ENCODE data around the gene KCNT1. TPM values are rescaled to one million over a fixed set of nuclear protein-coding genes. Genes with fewer than 3 reads are reported as not detected.

Gene KCNT1
- total and polyA plus RNA-seq, 8 donors, result 0.05 to 1.1 (median 0.11) TPM

- no peaks in the 10 kb centered on the region for H3K9me3 ChIP-seq
- H3K27ac ChIP-seq, result no peak overlapping the region
- H3K4me3 ChIP-seq, result no peak overlapping the region
- no peaks in the 10 kb centered on the region for H3K27me3 ChIP-seq
- 59 to 70% methylated on average over 14 of the region's 14 CpGs for WGBS, 2 donors
- no peak for DNase-seq
- FAIRE-seq, result no peak
- no peaks in the 10 kb centered on the region for H3K36me3 ChIP-seq
- ATAC-seq, result no peak
- TF ChIP-seq CTCF (IDR thresholded peaks at IDR 0.05), result no peak
- no peaks in the 10 kb centered on the region for H3K4me1 ChIP-seq
- intact Hi-C loops (cut with DNase I), result no loop called here
These were observed 51.6 kb downstream of the KCNT1 start for GRCh38 chr9:135753391-135754105.

- H3K27me3 ChIP-seq, result no peaks in the 10 kb centered on the region
- no peak for TF ChIP-seq CTCF (IDR thresholded peaks at IDR 0.05)
- H3K4me3 ChIP-seq, result no peak overlapping the region
- no peaks in the 10 kb centered on the region for H3K4me1 ChIP-seq
- FAIRE-seq (no peak), DNase-seq (no peak), ATAC-seq (no peak)
- no peak overlapping the region for H3K27ac ChIP-seq
- H3K36me3 ChIP-seq, result no peaks in the 10 kb centered on the region
- intact Hi-C loops (cut with DNase I), result no loop called here
- H3K9me3 ChIP-seq, result no peaks in the 10 kb centered on the region
- 76% methylated on average over 10 of the region's 10 CpGs for WGBS, 2 donors
These were observed 54.6 kb downstream of the KCNT1 start for GRCh38 chr9:135756576-135756975.

GRCh38 chr9:135757356-135757755 is 55.4 kb downstream of the KCNT1 start:
- no peak overlapping the region for H3K27ac ChIP-seq
- intact Hi-C loops (cut with DNase I), result no loop called here
- H3K36me3 ChIP-seq, result no peaks in the 10 kb centered on the region
- WGBS, 2 donors, result 58 to 65% methylated on average over 14 of the region's 14 CpGs
- TF ChIP-seq CTCF (IDR thresholded peaks at IDR 0.05), result no peak
- ATAC-seq, result no peak
- no peak overlapping the region for H3K4me3 ChIP-seq
- no peak for DNase-seq
- H3K4me1 ChIP-seq, result no peaks in the 10 kb centered on the region
- H3K9me3 ChIP-seq, result no peaks in the 10 kb centered on the region
- FAIRE-seq, result no peak
- H3K27me3 ChIP-seq, result no peaks in the 10 kb centered on the region

GRCh38 chr9:135758056-135758455 is 56.1 kb downstream of the KCNT1 start:
- no peaks in the 10 kb centered on the region for H3K4me1 ChIP-seq
- no peaks in the 10 kb centered on the region for H3K9me3 ChIP-seq
- DNase-seq (no peak), ATAC-seq (no peak), FAIRE-seq (no peak)
- no peak overlapping the region for H3K27ac ChIP-seq
- no peak for TF ChIP-seq CTCF (IDR thresholded peaks at IDR 0.05)
- H3K4me3 ChIP-seq, result no peak overlapping the region
- no peaks in the 10 kb centered on the region for H3K27me3 ChIP-seq
- H3K36me3 ChIP-seq, result no peaks in the 10 kb centered on the region
- WGBS, 2 donors, result 67 to 87% methylated on average over 21 of the region's 21 CpGs
- intact Hi-C loops (cut with DNase I), result no loop called here

- TF ChIP-seq CTCF (IDR thresholded peaks at IDR 0.05), result no peak
- H3K27me3 ChIP-seq, result no peaks in the 10 kb centered on the region
- intact Hi-C loops (cut with DNase I), result no loop called here
- no peaks in the 10 kb centered on the region for H3K9me3 ChIP-seq
- DNase-seq (no peak), FAIRE-seq (no peak), ATAC-seq (no peak)
- H3K27ac ChIP-seq, result no peak overlapping the region
- 76 to 77% methylated on average over 10 of the region's 10 CpGs for WGBS, 2 donors
- no peaks in the 10 kb centered on the region for H3K4me1 ChIP-seq
- H3K36me3 ChIP-seq, result no peaks in the 10 kb centered on the region
- H3K4me3 ChIP-seq, result no peak overlapping the region
These were observed 56.9 kb downstream of the KCNT1 start for GRCh38 chr9:135758870-135759269.

Data from pancreas (tissue), 10 donors.